ENCODE measurements around the gene THAP10. TPM values are rescaled to one million over a fixed set of nuclear protein-coding genes. Genes with fewer than 3 reads are reported as not detected.
"Not testable (repeated sequence)": the region's sequence is repeated elsewhere in the genome, so short reads cannot be mapped to it uniquely, and the experiment has no call there.

THAP10 gene
- total RNA-seq, 5 donors from 2014 or later (not counting 1 experiment from before 2014, with no cell fraction given), result 0.33 TPM; not detected in 3

- H3K9me3 Mint-ChIP-seq, result no peaks in the 10 kb centered on the region
- Histone ChIP-seq H3K4me1 (ENCODE audit: control insufficient read depth in 1 of 2, extremely low read depth in 1 of 2, insufficient read depth in 2 of 2, low read length in 2 of 2) (no peaks in the 10 kb centered on the region), H3K27ac (ENCODE audit: low read length) (no peak overlapping the region), H3K36me3 (ENCODE audit: control insufficient read depth in 2 of 2, extremely low read depth in 1 of 2, insufficient read depth in 1 of 2, low read length in 1 of 2) (no peaks in the 10 kb centered on the region), H3K27me3 (replicated peaks in 1 of 2; ENCODE audit: control insufficient read depth in 2 of 2, extremely low read depth in 1 of 2, insufficient read depth in 2 of 2, low read length in 1 of 2) (peaks cover 3 to 21% of the 10 kb centered on the region in 2 experiments), H3K4me3 (ENCODE audit: control insufficient read depth in 1 of 2, extremely low read depth in 1 of 2, low read length in 1 of 2) (no peak overlapping the region), H3K9me3 (no peaks in the 10 kb centered on the region)
- peaks cover 15 to 18% of the 10 kb centered on the region in 2 donors for H3K27me3 Mint-ChIP-seq
- ChIA-PET POLR2A (no interaction called here), CTCF (interaction anchor here in 1 of 2 donors (0.5 kb wide), 1 partner anchor 9 kb away, joined by 4 read pairs; no protein-coding TSS in a partner anchor)
- no peaks in the 10 kb centered on the region for H3K4me1 Mint-ChIP-seq
- DNase-seq (no peak), ATAC-seq (replicated peaks in 1 of 4) (no peak)
- 83% methylated on average over 1 of the region's 4 CpGs for WGBS (ENCODE audit: insufficient coverage)
- H3K4me3 Mint-ChIP-seq, result no peak overlapping the region
- H3K27ac Mint-ChIP-seq, result no peak overlapping the region
- no peaks in the 10 kb centered on the region for H3K36me3 Mint-ChIP-seq
These were observed 28.6 kb downstream of the THAP10 start for GRCh38 chr15:70863450-70864218.

- peaks cover 0 to 33% of the 10 kb centered on the region in 2 experiments for H3K27me3 ChIP-seq (replicated peaks in 1 of 2; ENCODE audit: control insufficient read depth in 2 of 2, extremely low read depth in 1 of 2, insufficient read depth in 2 of 2, low read length in 1 of 2)
- H3K4me3 ChIP-seq (ENCODE audit: control insufficient read depth in 1 of 2, extremely low read depth in 1 of 2, low read length in 1 of 2), result no peak overlapping the region
- 89% methylated on average over 7 of the region's 11 CpGs for WGBS (ENCODE audit: insufficient coverage)
- H3K4me1 ChIP-seq (ENCODE audit: control insufficient read depth in 1 of 2, extremely low read depth in 1 of 2, insufficient read depth in 2 of 2, low read length in 2 of 2), result no peaks in the 10 kb centered on the region
- Mint-ChIP-seq H3K27me3 (peaks cover 21 to 34% of the 10 kb centered on the region in 2 donors), H3K4me3 (no peak overlapping the region), H3K27ac (no peak overlapping the region), H3K4me1 (no peaks in the 10 kb centered on the region), H3K9me3 (no peaks in the 10 kb centered on the region), H3K36me3 (no peaks in the 10 kb centered on the region)
- ATAC-seq (replicated peaks in 1 of 4), result no peak
- no peaks in the 10 kb centered on the region for H3K9me3 ChIP-seq
- H3K36me3 ChIP-seq (ENCODE audit: control insufficient read depth in 2 of 2, extremely low read depth in 1 of 2, insufficient read depth in 1 of 2, low read length in 1 of 2), result no peaks in the 10 kb centered on the region
- ChIA-PET POLR2A (no interaction called here), CTCF (interaction anchor here in 1 of 2 donors (0.8 kb wide), 1 partner anchor 1635 kb away, joined by 3 read pairs; no protein-coding TSS in a partner anchor)
- no peak for DNase-seq
- H3K27ac ChIP-seq (ENCODE audit: low read length), result no peak overlapping the region
These were observed 32.2 kb downstream of the THAP10 start for GRCh38 chr15:70859998-70860397.

- peaks cover 0 to 2% of the 10 kb centered on the region in 2 experiments for H3K4me1 ChIP-seq (ENCODE audit: control insufficient read depth in 1 of 2, extremely low read depth in 1 of 2, insufficient read depth in 2 of 2, low read length in 2 of 2)
- no peaks in the 10 kb centered on the region for H3K9me3 ChIP-seq
- peaks cover 0 to 38% of the 10 kb centered on the region in 2 experiments for H3K27me3 ChIP-seq (replicated peaks in 1 of 2; ENCODE audit: control insufficient read depth in 2 of 2, extremely low read depth in 1 of 2, insufficient read depth in 2 of 2, low read length in 1 of 2)
- no peak for ATAC-seq (replicated peaks in 1 of 4)
- H3K27ac ChIP-seq (ENCODE audit: low read length), result no peak overlapping the region
- no peak overlapping the region for H3K4me3 ChIP-seq (ENCODE audit: control insufficient read depth in 1 of 2, extremely low read depth in 1 of 2, low read length in 1 of 2)
- no peak overlapping the region for H3K27ac Mint-ChIP-seq
- H3K27me3 Mint-ChIP-seq, result peaks cover 26 to 40% of the 10 kb centered on the region in 2 donors
- CTCF ChIA-PET, result interaction anchor here in 1 of 2 donors (0.8 kb wide), 1 partner anchor 1635 kb away, joined by 3 read pairs; no protein-coding TSS in a partner anchor
- DNase-seq, result no peak
- H3K36me3 Mint-ChIP-seq, result no peaks in the 10 kb centered on the region
- H3K9me3 Mint-ChIP-seq, result no peaks in the 10 kb centered on the region
- POLR2A ChIA-PET, result no interaction called here
- H3K4me1 Mint-ChIP-seq, result peaks cover 2 to 4% (median 3%) of the 10 kb centered on the region in 3 donors
- H3K36me3 ChIP-seq (ENCODE audit: control insufficient read depth in 2 of 2, extremely low read depth in 1 of 2, insufficient read depth in 1 of 2, low read length in 1 of 2), result no peaks in the 10 kb centered on the region
- no peak overlapping the region for H3K4me3 Mint-ChIP-seq
- 86% methylated on average over 14 of the region's 14 CpGs for WGBS (ENCODE audit: insufficient coverage)
These were observed 32.8 kb downstream of the THAP10 start for GRCh38 chr15:70859322-70859908.

GRCh38 chr15:70858614-70859321, 33.5 kb downstream of the THAP10 start:
- H3K27ac Mint-ChIP-seq; H3K36me3 Mint-ChIP-seq; H3K9me3 ChIP-seq; H3K36me3 ChIP-seq (ENCODE audit: control insufficient read depth in 2 of 2, extremely low read depth in 1 of 2, insufficient read depth in 1 of 2, low read length in 1 of 2); H3K4me3 ChIP-seq (ENCODE audit: control insufficient read depth in 1 of 2, extremely low read depth in 1 of 2, low read length in 1 of 2); POLR2A ChIA-PET; H3K4me1 Mint-ChIP-seq; H3K4me1 ChIP-seq (ENCODE audit: control insufficient read depth in 1 of 2, extremely low read depth in 1 of 2, insufficient read depth in 2 of 2, low read length in 2 of 2); DNase-seq; H3K9me3 Mint-ChIP-seq; H3K27ac ChIP-seq (ENCODE audit: low read length); CTCF ChIA-PET; H3K4me3 Mint-ChIP-seq; ATAC-seq (replicated peaks in 1 of 4): not testable (repeated sequence)
- H3K27me3 Mint-ChIP-seq, result peaks cover 29 to 42% of the 10 kb centered on the region in 2 donors
- H3K27me3 ChIP-seq (replicated peaks in 1 of 2; ENCODE audit: control insufficient read depth in 2 of 2, extremely low read depth in 1 of 2, insufficient read depth in 2 of 2, low read length in 1 of 2), result peaks cover 0 to 40% of the 10 kb centered on the region in 2 experiments
- WGBS (ENCODE audit: insufficient coverage), result 72% methylated on average over 3 of the region's 9 CpGs

GRCh38 chr15:70857562-70858285, 34.5 kb downstream of the THAP10 start:
- Mint-ChIP-seq H3K27me3 (peaks cover 31 to 48% of the 10 kb centered on the region in 2 donors), H3K4me3 (no peak overlapping the region), H3K9me3 (no peaks in the 10 kb centered on the region), H3K4me1 (peaks cover 7 to 10% (median 8%) of the 10 kb centered on the region in 3 donors), H3K36me3 (no peaks in the 10 kb centered on the region), H3K27ac (no peak overlapping the region)
- Histone ChIP-seq H3K27me3 (replicated peaks in 1 of 2; ENCODE audit: control insufficient read depth in 2 of 2, extremely low read depth in 1 of 2, insufficient read depth in 2 of 2, low read length in 1 of 2) (peaks cover 2 to 46% of the 10 kb centered on the region in 2 experiments), H3K27ac (ENCODE audit: low read length) (no peak overlapping the region), H3K4me1 (ENCODE audit: control insufficient read depth in 1 of 2, extremely low read depth in 1 of 2, insufficient read depth in 2 of 2, low read length in 2 of 2) (peaks cover 0 to 10% of the 10 kb centered on the region in 2 experiments), H3K36me3 (ENCODE audit: control insufficient read depth in 2 of 2, extremely low read depth in 1 of 2, insufficient read depth in 1 of 2, low read length in 1 of 2) (no peaks in the 10 kb centered on the region), H3K4me3 (ENCODE audit: control insufficient read depth in 1 of 2, extremely low read depth in 1 of 2, low read length in 1 of 2) (no peak overlapping the region), H3K9me3 (no peaks in the 10 kb centered on the region)
- no peak for DNase-seq
- POLR2A ChIA-PET, result no interaction called here
- CTCF ChIA-PET, result no interaction called here
- ATAC-seq (replicated peaks in 1 of 4), result no peak
- no CpG with 5 or more reads among the region's 3 CpGs for WGBS (ENCODE audit: insufficient coverage)
